ENCODE results near the gene BHLHA15. TPM values are rescaled to one million over a fixed set of nuclear protein-coding genes. Genes with fewer than 3 reads are reported as not detected.

BHLHA15 gene
- total and polyA plus RNA-seq, 2 of the 13 experiments (the other 11 are each of a cell fraction or from before 2014, with no cell fraction given), result 1.9 to 6.1 TPM

DNA sequence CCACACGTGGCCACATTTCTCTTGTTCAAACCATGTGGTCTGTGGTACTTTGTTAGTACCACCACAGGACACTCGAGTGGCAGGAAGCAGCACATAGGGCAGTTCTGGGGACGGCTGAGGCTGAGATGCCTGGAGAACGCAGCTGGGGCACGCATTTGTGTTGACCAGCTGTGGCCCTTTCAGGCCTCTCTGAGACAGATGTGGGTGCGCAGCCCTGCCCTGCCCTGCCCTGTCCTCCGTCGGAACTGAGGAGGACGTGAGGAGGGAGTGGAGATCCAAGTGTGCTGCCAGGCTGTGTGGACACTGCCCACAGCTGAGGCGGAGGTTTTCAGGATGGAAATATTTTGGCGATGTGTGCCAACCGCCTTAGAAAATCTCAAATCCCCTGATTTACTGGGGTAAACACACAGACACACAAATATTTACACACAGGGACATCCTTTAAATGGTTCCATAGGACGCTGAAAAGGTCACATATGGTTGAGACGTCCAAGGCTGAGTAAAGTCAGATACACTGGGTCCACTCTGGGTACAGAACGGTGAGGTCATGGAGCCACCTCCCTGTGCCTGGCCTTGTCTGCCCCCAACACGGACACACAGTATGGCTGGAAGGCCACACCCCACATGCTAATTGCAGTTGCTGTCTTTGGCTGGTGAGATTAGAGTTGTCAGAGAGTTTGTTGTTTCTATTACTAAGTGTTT is 14.8 kb downstream of the BHLHA15 start (continued):
- TF ChIP-seq NFIB (CRISPR knock-in tag; IDR thresholded peaks at IDR 0.05; ENCODE audit: borderline replicate concordance), result no peak
- no peak for TF ChIP-seq POLR2AphosphoS5 (IDR thresholded peaks at IDR 0.05; ENCODE audit: low read depth, low read length)
- TF ChIP-seq SAP130 (CRISPR knock-in tag; IDR thresholded peaks at IDR 0.05; ENCODE audit: low read depth), result peak; percentile 13; the same call in 1 of the 2 replicates
- TF ChIP-seq ZSCAN9 (CRISPR knock-in tag; IDR thresholded peaks at IDR 0.05; ENCODE audit: borderline replicate concordance), result no peak
- 0 out of 4 replicates have a peak, but pooled peaks of 1 of the 2 experiments have one; percentile 33 for TF ChIP-seq NR2F1 (CRISPR knock-in tag; IDR thresholded peaks at IDR 0.05)
- TF ChIP-seq SRSF4 (IDR thresholded peaks at IDR 0.05; ENCODE audit: low read depth, low read length, poor library complexity, severe bottlenecking), result no peak
- 0 out of 2 replicates have a peak, but pooled peaks have one; percentile 8 for TF ChIP-seq HOXA3 (CRISPR knock-in tag; IDR thresholded peaks at IDR 0.05)
- TF ChIP-seq LCORL (IDR thresholded peaks at IDR 0.05), result no peak
- 0 out of 2 replicates have a peak, but pooled peaks have one; percentile 8 for TF ChIP-seq LCORL (CRISPR knock-in tag; IDR thresholded peaks at IDR 0.05)
- TF ChIP-seq, protein P1, sequence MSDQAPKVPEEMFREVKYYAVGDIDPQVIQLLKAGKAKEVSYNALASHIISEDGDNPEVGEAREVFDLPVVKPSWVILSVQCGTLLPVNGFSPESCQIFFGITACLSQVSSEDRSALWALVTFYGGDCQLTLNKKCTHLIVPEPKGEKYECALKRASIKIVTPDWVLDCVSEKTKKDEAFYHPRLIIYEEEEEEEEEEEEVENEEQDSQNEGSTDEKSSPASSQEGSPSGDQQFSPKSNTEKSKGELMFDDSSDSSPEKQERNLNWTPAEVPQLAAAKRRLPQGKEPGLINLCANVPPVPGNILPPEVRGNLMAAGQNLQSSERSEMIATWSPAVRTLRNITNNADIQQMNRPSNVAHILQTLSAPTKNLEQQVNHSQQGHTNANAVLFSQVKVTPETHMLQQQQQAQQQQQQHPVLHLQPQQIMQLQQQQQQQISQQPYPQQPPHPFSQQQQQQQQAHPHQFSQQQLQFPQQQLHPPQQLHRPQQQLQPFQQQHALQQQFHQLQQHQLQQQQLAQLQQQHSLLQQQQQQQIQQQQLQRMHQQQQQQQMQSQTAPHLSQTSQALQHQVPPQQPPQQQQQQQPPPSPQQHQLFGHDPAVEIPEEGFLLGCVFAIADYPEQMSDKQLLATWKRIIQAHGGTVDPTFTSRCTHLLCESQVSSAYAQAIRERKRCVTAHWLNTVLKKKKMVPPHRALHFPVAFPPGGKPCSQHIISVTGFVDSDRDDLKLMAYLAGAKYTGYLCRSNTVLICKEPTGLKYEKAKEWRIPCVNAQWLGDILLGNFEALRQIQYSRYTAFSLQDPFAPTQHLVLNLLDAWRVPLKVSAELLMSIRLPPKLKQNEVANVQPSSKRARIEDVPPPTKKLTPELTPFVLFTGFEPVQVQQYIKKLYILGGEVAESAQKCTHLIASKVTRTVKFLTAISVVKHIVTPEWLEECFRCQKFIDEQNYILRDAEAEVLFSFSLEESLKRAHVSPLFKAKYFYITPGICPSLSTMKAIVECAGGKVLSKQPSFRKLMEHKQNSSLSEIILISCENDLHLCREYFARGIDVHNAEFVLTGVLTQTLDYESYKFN (CRISPR knock-in tag; conservative IDR thresholded peaks at IDR 0.05), result peak; percentile 39; the same call in 1 of the 2 replicates
- peak; percentile 72 for TF ChIP-seq RARA (CRISPR knock-in tag; IDR thresholded peaks at IDR 0.05)
- TF ChIP-seq PRDM4 (CRISPR knock-in tag; IDR thresholded peaks at IDR 0.05; ENCODE audit: borderline replicate concordance), result no peak
- TF ChIP-seq FOXP1 (IDR thresholded peaks at IDR 0.05), result 0 out of 2 replicates have a peak, but pooled peaks have one; percentile 39
- TF ChIP-seq FOXP1 (CRISPR knock-in tag; IDR thresholded peaks at IDR 0.05), result peak; percentile 73
- peak; percentile 51 for TF ChIP-seq SALL1 (CRISPR knock-in tag; IDR thresholded peaks at IDR 0.05)
- TF ChIP-seq KLF11 (CRISPR knock-in tag; IDR thresholded peaks at IDR 0.05), result no peak
- TF ChIP-seq, protein P2, sequence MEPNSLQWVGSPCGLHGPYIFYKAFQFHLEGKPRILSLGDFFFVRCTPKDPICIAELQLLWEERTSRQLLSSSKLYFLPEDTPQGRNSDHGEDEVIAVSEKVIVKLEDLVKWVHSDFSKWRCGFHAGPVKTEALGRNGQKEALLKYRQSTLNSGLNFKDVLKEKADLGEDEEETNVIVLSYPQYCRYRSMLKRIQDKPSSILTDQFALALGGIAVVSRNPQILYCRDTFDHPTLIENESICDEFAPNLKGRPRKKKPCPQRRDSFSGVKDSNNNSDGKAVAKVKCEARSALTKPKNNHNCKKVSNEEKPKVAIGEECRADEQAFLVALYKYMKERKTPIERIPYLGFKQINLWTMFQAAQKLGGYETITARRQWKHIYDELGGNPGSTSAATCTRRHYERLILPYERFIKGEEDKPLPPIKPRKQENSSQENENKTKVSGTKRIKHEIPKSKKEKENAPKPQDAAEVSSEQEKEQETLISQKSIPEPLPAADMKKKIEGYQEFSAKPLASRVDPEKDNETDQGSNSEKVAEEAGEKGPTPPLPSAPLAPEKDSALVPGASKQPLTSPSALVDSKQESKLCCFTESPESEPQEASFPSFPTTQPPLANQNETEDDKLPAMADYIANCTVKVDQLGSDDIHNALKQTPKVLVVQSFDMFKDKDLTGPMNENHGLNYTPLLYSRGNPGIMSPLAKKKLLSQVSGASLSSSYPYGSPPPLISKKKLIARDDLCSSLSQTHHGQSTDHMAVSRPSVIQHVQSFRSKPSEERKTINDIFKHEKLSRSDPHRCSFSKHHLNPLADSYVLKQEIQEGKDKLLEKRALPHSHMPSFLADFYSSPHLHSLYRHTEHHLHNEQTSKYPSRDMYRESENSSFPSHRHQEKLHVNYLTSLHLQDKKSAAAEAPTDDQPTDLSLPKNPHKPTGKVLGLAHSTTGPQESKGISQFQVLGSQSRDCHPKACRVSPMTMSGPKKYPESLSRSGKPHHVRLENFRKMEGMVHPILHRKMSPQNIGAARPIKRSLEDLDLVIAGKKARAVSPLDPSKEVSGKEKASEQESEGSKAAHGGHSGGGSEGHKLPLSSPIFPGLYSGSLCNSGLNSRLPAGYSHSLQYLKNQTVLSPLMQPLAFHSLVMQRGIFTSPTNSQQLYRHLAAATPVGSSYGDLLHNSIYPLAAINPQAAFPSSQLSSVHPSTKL (CRISPR knock-in tag; IDR thresholded peaks at IDR 0.05), result 0 out of 2 replicates have a peak, but pooled peaks have one; percentile 21
- 0 out of 2 replicates have a peak, but pooled peaks have one; percentile 49 for TF ChIP-seq ZNF816 (CRISPR knock-in tag; IDR thresholded peaks at IDR 0.05; ENCODE audit: borderline replicate concordance)
- no peak for TF ChIP-seq ZMYM3 (CRISPR knock-in tag; IDR thresholded peaks at IDR 0.05)
- TF ChIP-seq ATRX (CRISPR knock-in tag; IDR thresholded peaks at IDR 0.05; ENCODE audit: borderline replicate concordance), result no peak

Data from HepG2 (cell line).